Kidney (tissue), 14 donors: ENCODE measurements around the gene EPS8L3. TPM values are rescaled to one million over a fixed set of nuclear protein-coding genes. Genes with fewer than 3 reads are reported as not detected.

Source experiments
- DNase-seq, 5 donors: peaks; one replicate each; pipeline ENCODE4 v3.0.0-alpha.2; 2013 to 2020
- FAIRE-seq: peaks from 2 replicates; lab custom pipeline; 2012; peaks lifted over from hg19 to GRCh38; lab: Jason Lieb, UNC
- H3K27ac ChIP-seq, 2 donors: one replicate each; pipeline ENCODE4 v1.7.0; 2013; ENCODE audit warnings: low read depth in 2 of 2, low read length in 2 of 2, inconsistent platforms in 1 of 2
- H3K27me3 ChIP-seq: one replicate; pipeline ENCODE4 v1.7.1; 2013; ENCODE audit warnings: low read length, inconsistent platforms; ENCODE audit not compliant: control insufficient read depth, insufficient read depth
- H3K36me3 ChIP-seq, 3 donors: one replicate each; pipeline versions ENCODE4 v1.7.0 to v1.7.1; 2013; ENCODE audit warnings: low read length in 3 of 3, control low read depth in 1 of 3, inconsistent platforms in 1 of 3; ENCODE audit not compliant: insufficient read depth in 3 of 3, control insufficient read depth in 2 of 3
- H3K4me1 ChIP-seq, 3 donors: one replicate each; pipeline versions ENCODE4 v1.7.0 to v1.7.1; 2013; ENCODE audit warnings: low read length in 3 of 3, inconsistent platforms in 1 of 3, low read depth in 1 of 3; ENCODE audit not compliant: control insufficient read depth in 2 of 3, insufficient read depth in 2 of 3
- H3K4me3 ChIP-seq, 3 donors: one replicate each; pipeline versions ENCODE4 v1.7.0 to v1.8.1; 2013; ENCODE audit warnings: low read length in 3 of 3, control low read depth in 1 of 3, inconsistent platforms in 1 of 3
- H3K9ac ChIP-seq, 3 donors: one replicate each; pipeline versions ENCODE4 v1.7.0 to v1.7.1; 2013; ENCODE audit warnings: low read length in 3 of 3, control low read depth in 1 of 3, inconsistent platforms in 1 of 3
- H3K9me3 ChIP-seq, 3 donors: one replicate each; pipeline versions ENCODE4 v1.7.0 to v1.7.1; 2013; ENCODE audit warnings: low read length in 3 of 3, control low read depth in 1 of 3, inconsistent platforms in 1 of 3; ENCODE audit not compliant: control insufficient read depth in 2 of 3, insufficient read depth in 1 of 3
- intact Hi-C: fragments of 100-400 bp; cut with DNase I; formaldehyde crosslinking; loops from one replicate; pipeline ENCODE4 v1.11.1; 2022
- polyA plus RNA-seq: library from polyadenylated mRNA; stranded (reverse); fragments of 350-450 nt; fragmentation: Illumina TruSeq; extraction: RNeasy Lipid Tissue Mini Kit (QIAGEN cat#74804); gene quantifications from one replicate; pipeline ENCODE4 v1.2.3, GENCODE V29; 2014; ENCODE audit warnings: low read depth, low replicate concordance; ENCODE audit not compliant: insufficient read depth
- total RNA-seq: library from RNA; stranded (reverse); fragmentation: NEBNext Ultra II Directional; extraction: Animal tissue kit (Norgen Biotek cat#: 25700); gene quantifications from one replicate; pipeline ENCODE4 v1.2.1, GENCODE V29; 2021
- TF ChIP-seq, protein P1 (sequence below): IDR thresholded peaks from 3 replicates; pipeline ENCODE4 v1.5.1; 2012; ENCODE audit warnings: mild to moderate bottlenecking, moderate library complexity, borderline replicate concordance; ENCODE audit not compliant: insufficient read depth; ENCODE audit errors: extremely low read depth
- donor health status: control.
- donor health status: control.
- donor health status: control.
- donor health status: control.
- donor health status: control.
- donor health status: DM: yes; HTN: yes; CAD: no.
- donor health status: Normal renal cell carcinoma (clear cell type).

Gene EPS8L3
- total and polyA plus RNA-seq, 2 donors from 2014 or later: 1.8 TPM; not detected in 1

DNA sequence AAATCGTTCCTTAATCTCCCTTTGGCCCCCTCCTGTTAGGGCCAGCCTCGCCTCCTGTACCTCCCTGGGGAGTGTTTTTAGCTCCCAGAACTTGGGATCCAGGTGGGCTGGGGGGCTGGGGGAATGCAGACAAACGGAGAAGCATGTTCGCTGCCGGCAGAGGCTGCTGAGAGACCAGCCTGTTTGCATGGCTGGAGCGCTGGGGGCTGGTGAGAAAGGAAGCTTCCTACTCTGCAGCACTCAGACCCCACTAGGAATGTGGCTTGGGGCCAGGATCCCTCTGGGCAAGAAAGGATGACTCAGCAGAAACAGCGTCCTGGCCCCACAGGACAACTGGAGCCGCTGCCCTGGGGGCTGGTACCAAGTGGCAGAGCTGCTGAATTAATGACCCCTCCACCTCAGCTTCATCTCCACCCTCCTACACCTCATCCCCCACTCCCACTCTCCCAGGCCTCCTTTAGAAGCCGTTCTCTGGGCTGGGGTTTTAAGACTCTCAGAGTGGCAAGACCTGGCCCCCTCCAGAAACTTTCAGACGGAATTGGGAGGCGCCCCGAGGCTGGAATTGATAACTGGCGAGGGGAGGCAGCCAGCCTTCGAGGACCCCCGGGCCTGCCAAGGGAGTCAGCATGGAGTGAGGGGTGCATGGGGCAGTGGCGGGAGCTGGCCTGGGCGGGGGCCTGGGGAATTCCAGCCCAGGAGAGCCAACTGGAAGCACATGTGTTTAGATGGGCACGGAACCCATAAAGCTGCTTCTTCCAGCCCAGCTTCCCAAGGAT is 28.5 kb upstream of the EPS8L3 start:
- intact Hi-C loops: no loop called here
- no peak for FAIRE-seq
- no peaks in the 10 kb centered on the region for H3K27me3 ChIP-seq
- peak; percentile 92 to 98 (median 94) for DNase-seq
- TF ChIP-seq, protein P1, sequence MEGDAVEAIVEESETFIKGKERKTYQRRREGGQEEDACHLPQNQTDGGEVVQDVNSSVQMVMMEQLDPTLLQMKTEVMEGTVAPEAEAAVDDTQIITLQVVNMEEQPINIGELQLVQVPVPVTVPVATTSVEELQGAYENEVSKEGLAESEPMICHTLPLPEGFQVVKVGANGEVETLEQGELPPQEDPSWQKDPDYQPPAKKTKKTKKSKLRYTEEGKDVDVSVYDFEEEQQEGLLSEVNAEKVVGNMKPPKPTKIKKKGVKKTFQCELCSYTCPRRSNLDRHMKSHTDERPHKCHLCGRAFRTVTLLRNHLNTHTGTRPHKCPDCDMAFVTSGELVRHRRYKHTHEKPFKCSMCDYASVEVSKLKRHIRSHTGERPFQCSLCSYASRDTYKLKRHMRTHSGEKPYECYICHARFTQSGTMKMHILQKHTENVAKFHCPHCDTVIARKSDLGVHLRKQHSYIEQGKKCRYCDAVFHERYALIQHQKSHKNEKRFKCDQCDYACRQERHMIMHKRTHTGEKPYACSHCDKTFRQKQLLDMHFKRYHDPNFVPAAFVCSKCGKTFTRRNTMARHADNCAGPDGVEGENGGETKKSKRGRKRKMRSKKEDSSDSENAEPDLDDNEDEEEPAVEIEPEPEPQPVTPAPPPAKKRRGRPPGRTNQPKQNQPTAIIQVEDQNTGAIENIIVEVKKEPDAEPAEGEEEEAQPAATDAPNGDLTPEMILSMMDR: no peak
- no peaks in the 10 kb centered on the region for H3K9me3 ChIP-seq
- no peak overlapping the region for H3K4me3 ChIP-seq
- no peaks in the 10 kb centered on the region for H3K36me3 ChIP-seq
- H3K27ac ChIP-seq: peak overlapping the region in 1 of 2 donors; percentile 17
- H3K9ac ChIP-seq: peak overlapping the region in 1 of 3 donors; percentile 24
- peaks cover 5 to 35% (median 7%) of the 10 kb centered on the region in 3 donors for H3K4me1 ChIP-seq

DNA sequence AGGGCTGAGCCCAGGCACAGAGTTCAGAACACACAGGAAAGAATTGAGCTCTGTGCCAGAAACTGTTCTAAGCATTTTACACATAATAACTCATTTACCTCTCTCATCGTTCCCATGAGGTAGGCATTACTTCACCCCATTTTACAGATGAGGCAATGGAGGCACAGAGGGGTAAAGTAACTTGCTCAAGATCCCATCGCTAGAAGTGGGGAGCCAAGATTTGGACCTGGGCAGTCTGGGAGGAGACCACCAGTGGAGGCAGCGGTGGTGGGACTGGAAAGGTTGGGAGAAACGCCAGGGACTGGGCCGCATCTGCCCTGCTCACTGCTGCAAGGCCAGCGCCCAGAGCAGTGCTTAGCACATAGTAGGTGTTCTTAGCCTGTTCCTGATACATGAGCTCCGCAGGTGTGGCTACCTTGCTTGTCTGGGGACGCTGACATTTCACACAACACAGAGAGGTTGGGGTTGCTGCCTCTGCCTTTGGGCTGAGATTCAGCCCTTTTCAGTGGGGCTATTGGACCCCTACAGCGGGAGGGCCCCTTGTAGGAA is 27.8 kb upstream of the EPS8L3 start:
- TF ChIP-seq, protein P1: no peak
- peak overlapping the region in 1 of 2 donors; percentile 17 for H3K27ac ChIP-seq
- intact Hi-C loops: no loop called here
- H3K4me1 ChIP-seq: peaks cover 7 to 32% (median 7%) of the 10 kb centered on the region in 3 donors
- no peak for FAIRE-seq
- H3K4me3 ChIP-seq: no peak overlapping the region
- no peaks in the 10 kb centered on the region for H3K9me3 ChIP-seq
- DNase-seq: peak in 1 of 5 donors; percentile 72
- H3K36me3 ChIP-seq: no peaks in the 10 kb centered on the region
- peak overlapping the region in 1 of 3 donors; percentile 24 for H3K9ac ChIP-seq
- H3K27me3 ChIP-seq: no peaks in the 10 kb centered on the region

DNA sequence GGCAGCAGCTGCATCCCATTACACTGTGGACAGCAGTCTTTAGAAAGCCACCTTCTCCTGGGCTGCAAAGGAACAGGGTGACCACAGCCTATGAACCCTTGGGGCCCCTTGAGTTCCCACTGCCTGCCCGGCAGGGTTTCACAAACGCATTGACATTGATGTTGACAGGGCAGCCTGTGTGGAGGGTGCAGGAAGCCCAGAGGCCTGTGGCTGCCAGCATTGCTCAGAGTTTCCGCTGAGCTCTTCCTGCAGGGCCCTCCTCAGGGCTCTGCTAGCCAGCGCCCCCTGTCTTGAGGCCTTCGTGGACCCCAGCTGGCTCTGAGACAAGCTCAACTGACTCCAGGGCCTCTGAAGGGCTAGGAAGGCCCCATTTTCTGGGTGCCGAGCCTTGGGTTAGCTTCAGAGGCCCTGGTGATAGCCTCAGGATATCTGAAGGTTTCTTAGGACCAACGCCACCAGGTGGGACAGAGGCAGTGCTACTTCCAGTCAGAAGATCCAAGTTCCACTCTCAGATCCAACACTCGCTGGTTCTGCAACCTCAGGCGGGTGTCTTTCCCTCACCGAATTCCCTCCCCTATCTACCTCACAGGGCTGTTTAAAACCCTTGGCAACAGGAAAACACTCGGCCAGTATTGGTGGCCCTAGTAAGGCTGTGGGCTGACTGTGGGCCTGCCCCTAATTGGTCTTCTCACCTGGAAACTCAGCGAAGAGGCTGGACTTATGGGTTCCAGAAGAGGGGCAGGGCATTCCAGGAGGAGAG is 27.2 kb upstream of the EPS8L3 start:
- Histone ChIP-seq H3K27me3 (no peaks in the 10 kb centered on the region), H3K4me3 (no peak overlapping the region), H3K27ac (peak overlapping the region; percentile 7 to 16), H3K9me3 (no peaks in the 10 kb centered on the region), H3K4me1 (peaks cover 7 to 32% (median 12%) of the 10 kb centered on the region in 3 donors), H3K9ac (no peak overlapping the region), H3K36me3 (no peaks in the 10 kb centered on the region)
- no peak for FAIRE-seq
- DNase-seq: peak in 3 of 5 donors; percentile 52 to 84 (median 63)
- TF ChIP-seq, protein P1: no peak
- intact Hi-C loops: no loop called here
